T-helper 17 cell (primary cell): Measurements from ENCODE around the gene TFG. TPM values are rescaled to one million over a fixed set of nuclear protein-coding genes. Genes with fewer than 3 reads are reported as not detected.
A peak's percentile ranks its signal among the peaks of the same experiment; 100 is the strongest.

Experiments
- ATAC-seq: fragments of 150-1000 bp; cut with Tn5 transposase; 2 replicates; pipeline ENCODE4 v1.10.0; 2021; ENCODE audit warnings: mild to moderate bottlenecking, moderate library complexity
- DNase-seq, 3 donors: peaks; one replicate each; pipeline versions ENCODE4 v3.0.0 to v3.0.0-alpha.2; 2020 to 2021
- H3K9me3 ChIP-seq: one replicate; pipeline ENCODE4 v1.7.0; 2013; ENCODE audit warnings: low read length, mild to moderate bottlenecking; ENCODE audit not compliant: control insufficient read depth, poor library complexity, severe bottlenecking
- H3K27ac Mint-ChIP-seq: one replicate; pipeline ENCODE4 v1.8.0; 2022; ENCODE audit warnings: mild to moderate bottlenecking, moderate library complexity, mixed read lengths
- H3K27me3 Mint-ChIP-seq: one replicate; pipeline ENCODE4 v1.8.0; 2022; ENCODE audit warnings: mixed read lengths
- H3K36me3 Mint-ChIP-seq: one replicate; pipeline ENCODE4 v1.8.0; 2022; ENCODE audit warnings: low read depth, mixed read lengths
- H3K4me1 Mint-ChIP-seq: one replicate; pipeline ENCODE4 v1.8.0; 2022; ENCODE audit warnings: mild to moderate bottlenecking, mixed read lengths
- H3K4me3 Mint-ChIP-seq: one replicate; pipeline ENCODE4 v1.8.0; 2022; ENCODE audit warnings: mild to moderate bottlenecking, moderate library complexity, mixed read lengths
- total RNA-seq, 4 donors: library from RNA in 2 of 4; stranded (reverse) in 2 of 4; gene quantifications; one replicate each; pipeline ENCODE4 v1.2.3 and lab custom pipeline; 2022 to 2026

The TFG gene
- total RNA-seq, 2 donors from 2014 or later: 59.2 to 60.4 TPM

DNA sequence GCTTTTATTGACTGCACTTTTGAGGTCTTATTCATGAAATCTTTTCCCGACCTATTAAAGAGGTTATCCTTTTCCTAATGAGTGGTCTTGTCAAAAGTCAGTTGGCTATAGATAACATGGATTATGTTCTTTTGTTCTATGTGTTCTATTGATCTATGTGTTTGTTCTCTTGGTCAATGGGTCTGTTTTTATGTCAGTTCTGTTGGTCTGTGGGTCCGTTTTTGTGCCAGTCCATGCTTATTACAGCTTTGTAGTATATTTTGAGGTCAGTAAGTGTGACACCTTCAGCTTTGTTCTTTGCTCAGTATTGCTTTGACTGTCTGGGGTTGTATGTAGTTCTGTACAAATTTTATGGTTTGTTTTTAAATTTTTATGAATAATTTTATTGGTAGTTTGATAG lies 7.8 kb downstream of the TFG start:
- DNase-seq (no peak), ATAC-seq (no peak)
- H3K4me3 Mint-ChIP-seq: peak overlapping the region; percentile 10
- peak overlapping the region; percentile 54 for H3K27ac Mint-ChIP-seq
- H3K36me3 Mint-ChIP-seq: peaks cover 7% of the 10 kb centered on the region
- H3K4me1 Mint-ChIP-seq: peaks cover 33% of the 10 kb centered on the region
- no peaks in the 10 kb centered on the region for H3K9me3 ChIP-seq
- no peaks in the 10 kb centered on the region for H3K27me3 Mint-ChIP-seq

DNA sequence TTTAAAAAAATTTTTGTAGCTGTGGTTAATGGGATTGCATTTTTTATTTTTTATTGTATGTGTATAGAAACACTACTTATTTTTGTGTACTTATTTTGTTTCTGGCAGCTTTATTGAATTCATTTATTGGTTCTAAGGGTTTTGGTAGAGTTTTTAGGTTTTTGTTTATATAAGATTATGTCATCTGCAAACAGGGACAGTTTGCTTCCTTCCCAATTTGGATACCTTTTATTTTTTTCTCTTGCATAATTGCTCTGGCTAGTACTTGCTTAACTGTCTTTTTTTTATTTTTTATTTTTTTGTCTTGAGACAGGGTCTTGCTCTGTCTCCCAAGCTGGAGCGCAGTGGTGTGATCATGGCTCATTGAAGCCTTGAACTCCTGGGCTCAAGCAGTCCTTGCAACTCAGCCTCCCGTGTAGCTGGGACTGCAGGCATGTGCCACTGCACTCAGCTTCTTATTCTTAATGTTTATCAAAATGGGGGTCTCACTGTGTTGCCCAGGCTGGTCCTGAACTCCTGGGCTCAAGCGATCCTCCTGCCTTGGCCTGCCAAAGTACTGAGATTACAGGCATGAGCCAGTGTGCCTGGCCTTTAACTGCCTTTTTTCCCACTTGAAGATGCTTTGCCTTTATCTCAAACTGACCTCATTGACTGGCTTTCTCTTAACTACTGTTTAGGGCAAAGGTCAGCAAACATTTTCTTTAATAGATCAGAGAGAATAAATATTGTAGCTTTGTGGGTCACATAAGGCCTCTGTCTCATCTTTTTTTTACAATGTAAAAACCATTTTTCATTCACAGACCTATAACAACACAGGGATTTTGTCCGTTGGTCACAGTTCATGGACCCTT lies 8.6 kb downstream of the TFG start:
- DNase-seq (no peak), ATAC-seq (no peak)
- peaks cover 26% of the 10 kb centered on the region for H3K4me1 Mint-ChIP-seq
- H3K36me3 Mint-ChIP-seq: peaks cover 9% of the 10 kb centered on the region
- H3K27ac Mint-ChIP-seq: peak overlapping the region; percentile 54
- H3K9me3 ChIP-seq: no peaks in the 10 kb centered on the region
- H3K4me3 Mint-ChIP-seq: no peak overlapping the region
- no peaks in the 10 kb centered on the region for H3K27me3 Mint-ChIP-seq

- Mint-ChIP-seq H3K36me3 (peaks cover 11% of the 10 kb centered on the region), H3K4me1 (peaks cover 22% of the 10 kb centered on the region)
- DNase-seq: no peak
Measured at GRCh38 chr3:100719136-100719535, 9.8 kb downstream of the TFG start.

DNA sequence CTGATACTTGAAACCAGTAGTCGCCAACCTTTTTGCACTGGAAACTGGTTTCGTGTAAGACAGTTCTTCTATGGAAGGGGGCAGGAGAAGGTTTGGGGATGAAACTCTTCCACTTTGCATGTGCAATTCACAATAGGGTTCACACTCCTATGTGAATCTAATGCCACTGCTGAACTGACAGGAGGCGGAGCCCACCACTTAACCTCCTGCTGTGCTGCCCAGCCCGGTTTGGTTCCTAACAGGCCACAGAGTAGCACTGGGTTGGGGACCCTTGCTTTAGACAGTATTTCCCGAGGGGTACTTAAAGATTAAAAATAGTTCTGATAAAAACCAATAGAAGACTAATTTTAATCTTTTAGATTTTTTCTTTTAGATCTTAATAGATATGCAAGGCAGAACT lies 11.1 kb downstream of the TFG start:
- H3K9me3 ChIP-seq: no peaks in the 10 kb centered on the region
- H3K36me3 Mint-ChIP-seq: peaks cover 11% of the 10 kb centered on the region
- peaks cover 15% of the 10 kb centered on the region for H3K4me1 Mint-ChIP-seq
- no peak overlapping the region for H3K4me3 Mint-ChIP-seq
- DNase-seq (no peak), ATAC-seq (no peak)
- no peaks in the 10 kb centered on the region for H3K27me3 Mint-ChIP-seq
- H3K27ac Mint-ChIP-seq: no peak overlapping the region

More at GRCh38 chr3:100719136-100719535, 9.8 kb downstream of the TFG start:
- ATAC-seq: no peak
- Mint-ChIP-seq H3K27ac (no peak overlapping the region), H3K27me3 (no peaks in the 10 kb centered on the region), H3K4me3 (no peak overlapping the region)
- no peaks in the 10 kb centered on the region for H3K9me3 ChIP-seq

- no peak for DNase-seq
- H3K9me3 ChIP-seq: no peaks in the 10 kb centered on the region
- no peak for ATAC-seq
- H3K36me3 Mint-ChIP-seq: peaks cover 14% of the 10 kb centered on the region
- H3K4me3 Mint-ChIP-seq: no peak overlapping the region
- H3K27ac Mint-ChIP-seq: peak overlapping the region; percentile 51
- no peaks in the 10 kb centered on the region for H3K27me3 Mint-ChIP-seq
- peaks cover 21% of the 10 kb centered on the region for H3K4me1 Mint-ChIP-seq
Measured at GRCh38 chr3:100725935-100726513, 16.7 kb downstream of the TFG start.

- Mint-ChIP-seq H3K36me3 (peaks cover 14% of the 10 kb centered on the region), H3K27me3 (no peaks in the 10 kb centered on the region), H3K4me1 (peaks cover 21% of the 10 kb centered on the region), H3K27ac (peak overlapping the region; percentile 53), H3K4me3 (no peak overlapping the region)
- no peak for ATAC-seq
- no peak for DNase-seq
- no peaks in the 10 kb centered on the region for H3K9me3 ChIP-seq
Measured at GRCh38 chr3:100726706-100727105, 17.4 kb downstream of the TFG start.

- peak overlapping the region; percentile 39 for H3K27ac Mint-ChIP-seq
- no peaks in the 10 kb centered on the region for H3K27me3 Mint-ChIP-seq
- no peaks in the 10 kb centered on the region for H3K9me3 ChIP-seq
- DNase-seq: no peak
- ATAC-seq: no peak
- H3K4me3 Mint-ChIP-seq: no peak overlapping the region
- peaks cover 32% of the 10 kb centered on the region for H3K4me1 Mint-ChIP-seq
- peaks cover 16% of the 10 kb centered on the region for H3K36me3 Mint-ChIP-seq
Measured at GRCh38 chr3:100730524-100730923, 21.2 kb downstream of the TFG start.

DNA sequence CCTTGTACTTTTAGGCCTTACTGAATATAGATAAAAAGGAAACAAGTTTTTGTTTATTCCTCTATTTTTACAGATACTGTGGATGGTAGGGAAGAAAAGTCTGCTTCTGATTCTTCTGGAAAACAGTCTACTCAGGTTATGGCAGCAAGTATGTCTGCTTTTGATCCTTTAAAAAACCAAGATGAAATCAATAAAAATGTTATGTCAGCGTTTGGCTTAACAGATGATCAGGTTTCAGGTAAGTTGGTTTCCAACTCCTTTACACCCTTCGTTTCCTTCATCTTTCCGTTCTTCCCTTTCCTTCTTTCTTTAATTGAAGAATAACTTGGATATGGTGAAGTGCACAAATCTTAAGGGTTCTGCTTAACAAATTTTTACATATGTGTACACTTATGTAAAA lies 23.1 kb downstream of the TFG start:
- H3K9me3 ChIP-seq: no peaks in the 10 kb centered on the region
- Mint-ChIP-seq H3K4me3 (no peak overlapping the region), H3K27me3 (no peaks in the 10 kb centered on the region), H3K36me3 (peaks cover 21% of the 10 kb centered on the region), H3K27ac (no peak overlapping the region), H3K4me1 (peaks cover 22% of the 10 kb centered on the region)
- DNase-seq (no peak), ATAC-seq (no peak)

DNA sequence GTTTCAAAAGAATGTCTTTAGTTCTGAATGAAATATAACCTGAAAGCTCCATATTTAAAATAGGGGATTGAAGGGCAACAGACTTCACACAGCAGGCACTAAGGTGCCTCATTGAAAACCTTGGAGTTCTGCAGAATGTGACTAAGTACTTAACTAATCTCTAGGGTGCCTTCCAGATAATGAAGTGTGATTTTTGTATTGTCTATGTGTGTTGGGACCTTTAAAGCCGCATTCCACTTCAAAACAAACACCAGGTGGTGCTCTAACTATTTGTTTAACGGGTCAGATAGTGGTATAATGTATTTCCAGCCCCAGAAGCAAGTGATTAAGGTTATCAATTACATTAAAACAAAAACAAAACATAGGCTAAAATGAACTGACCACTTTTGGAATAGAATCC lies 28.0 kb downstream of the TFG start:
- H3K27ac Mint-ChIP-seq: no peak overlapping the region
- DNase-seq (no peak), ATAC-seq (no peak)

GRCh38 chr3:100740207-100740606 lies 30.9 kb downstream of the TFG start:
- ATAC-seq (no peak), DNase-seq (no peak)
- Mint-ChIP-seq H3K36me3 (peaks cover 10% of the 10 kb centered on the region), H3K4me1 (peaks cover 5% of the 10 kb centered on the region), H3K4me3 (no peak overlapping the region), H3K27me3 (no peaks in the 10 kb centered on the region), H3K27ac (no peak overlapping the region)
- no peaks in the 10 kb centered on the region for H3K9me3 ChIP-seq

More for the DNA sequence above, 28.0 kb downstream of the TFG start:
- Mint-ChIP-seq H3K4me3 (peak overlapping the region; percentile 12), H3K36me3 (peaks cover 16% of the 10 kb centered on the region), H3K4me1 (peaks cover 14% of the 10 kb centered on the region), H3K27me3 (no peaks in the 10 kb centered on the region)
- H3K9me3 ChIP-seq: no peaks in the 10 kb centered on the region

DNA sequence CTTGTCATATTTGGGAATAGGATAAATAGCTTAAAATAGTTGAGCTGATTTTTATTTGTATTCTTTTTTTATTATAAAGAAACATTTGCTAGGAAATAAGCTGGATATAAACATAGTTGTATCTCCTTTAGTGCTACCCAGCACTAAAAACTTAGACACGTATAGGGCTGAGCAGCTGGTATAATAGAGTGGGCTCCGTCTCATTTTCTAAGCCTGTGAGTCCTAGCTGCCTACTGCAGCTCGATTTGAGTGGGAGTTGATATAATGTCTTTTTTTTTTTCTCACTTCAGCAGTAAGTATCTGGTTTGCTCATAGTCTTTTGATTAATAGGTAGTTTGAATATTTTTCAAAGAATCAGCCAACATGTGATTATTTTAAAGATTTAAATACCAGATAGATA lies 34.2 kb downstream of the TFG start:
- H3K9me3 ChIP-seq: no peaks in the 10 kb centered on the region
- no peak overlapping the region for H3K4me3 Mint-ChIP-seq
- no peaks in the 10 kb centered on the region for H3K27me3 Mint-ChIP-seq
- DNase-seq (no peak), ATAC-seq (no peak)
- peaks cover 2% of the 10 kb centered on the region for H3K4me1 Mint-ChIP-seq
- peaks cover 2% of the 10 kb centered on the region for H3K36me3 Mint-ChIP-seq
- peak overlapping the region; percentile 11 for H3K27ac Mint-ChIP-seq

DNA sequence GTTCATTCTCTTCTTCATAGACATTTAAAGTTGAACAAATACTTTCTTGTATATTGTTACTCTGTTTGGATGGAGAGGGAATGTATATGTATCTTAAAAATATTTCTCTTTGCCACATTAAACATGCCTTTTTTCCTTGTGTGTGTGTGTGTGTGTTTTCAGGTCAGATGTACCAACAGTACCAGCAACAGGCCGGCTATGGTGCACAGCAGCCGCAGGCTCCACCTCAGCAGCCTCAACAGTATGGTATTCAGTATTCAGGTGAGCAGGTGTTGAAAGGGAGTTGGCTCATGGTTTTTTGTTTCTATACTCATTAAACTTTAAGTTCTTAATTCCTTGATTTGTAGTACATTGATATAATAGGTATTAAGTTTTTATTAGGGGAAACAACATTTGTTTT lies 35.4 kb downstream of the TFG start:
- H3K4me1 Mint-ChIP-seq: peaks cover 2% of the 10 kb centered on the region
- H3K36me3 Mint-ChIP-seq: peaks cover 2% of the 10 kb centered on the region
- peak overlapping the region; percentile 11 for H3K27ac Mint-ChIP-seq
- no peak for ATAC-seq
- H3K9me3 ChIP-seq: no peaks in the 10 kb centered on the region
- DNase-seq: no peak
- H3K4me3 Mint-ChIP-seq: no peak overlapping the region
- H3K27me3 Mint-ChIP-seq: no peaks in the 10 kb centered on the region

- Mint-ChIP-seq H3K36me3 (peaks cover 2% of the 10 kb centered on the region), H3K4me3 (no peak overlapping the region), H3K4me1 (peaks cover 2% of the 10 kb centered on the region)
Measured at GRCh38 chr3:100745617-100746016, 36.3 kb downstream of the TFG start.

GRCh38 chr3:100746092-100746491 lies 36.8 kb downstream of the TFG start:
- peaks cover 2% of the 10 kb centered on the region for H3K36me3 Mint-ChIP-seq

More at GRCh38 chr3:100745617-100746016, 36.3 kb downstream of the TFG start:
- H3K27ac Mint-ChIP-seq: no peak overlapping the region
- H3K27me3 Mint-ChIP-seq: no peaks in the 10 kb centered on the region
- H3K9me3 ChIP-seq: no peaks in the 10 kb centered on the region
- DNase-seq (no peak), ATAC-seq (no peak)

More at GRCh38 chr3:100746092-100746491, 36.8 kb downstream of the TFG start:
- Mint-ChIP-seq H3K4me3 (no peak overlapping the region), H3K27ac (peak overlapping the region; percentile 19), H3K27me3 (no peaks in the 10 kb centered on the region), H3K4me1 (peaks cover 2% of the 10 kb centered on the region)
- DNase-seq (no peak), ATAC-seq (no peak)
- H3K9me3 ChIP-seq: no peaks in the 10 kb centered on the region
